ENCODE results near the gene GALE.
A peak's percentile ranks its signal among the peaks of the same experiment; 100 is the strongest.

Gene GALE

GRCh38 chr1:23799255-23799569 is 1.3 kb downstream of the GALE start:
- Histone ChIP-seq H3K27ac (replicated peaks) (peak overlapping the region; percentile 93), H3K4me3 (replicated peaks; ENCODE audit: insufficient read depth, low read length) (peak overlapping the region; percentile 77)
- no peak for TF ChIP-seq REST (IDR thresholded peaks at IDR 0.05; ENCODE audit: insufficient replicate concordance, low read depth)
- TF ChIP-seq, protein P1, sequence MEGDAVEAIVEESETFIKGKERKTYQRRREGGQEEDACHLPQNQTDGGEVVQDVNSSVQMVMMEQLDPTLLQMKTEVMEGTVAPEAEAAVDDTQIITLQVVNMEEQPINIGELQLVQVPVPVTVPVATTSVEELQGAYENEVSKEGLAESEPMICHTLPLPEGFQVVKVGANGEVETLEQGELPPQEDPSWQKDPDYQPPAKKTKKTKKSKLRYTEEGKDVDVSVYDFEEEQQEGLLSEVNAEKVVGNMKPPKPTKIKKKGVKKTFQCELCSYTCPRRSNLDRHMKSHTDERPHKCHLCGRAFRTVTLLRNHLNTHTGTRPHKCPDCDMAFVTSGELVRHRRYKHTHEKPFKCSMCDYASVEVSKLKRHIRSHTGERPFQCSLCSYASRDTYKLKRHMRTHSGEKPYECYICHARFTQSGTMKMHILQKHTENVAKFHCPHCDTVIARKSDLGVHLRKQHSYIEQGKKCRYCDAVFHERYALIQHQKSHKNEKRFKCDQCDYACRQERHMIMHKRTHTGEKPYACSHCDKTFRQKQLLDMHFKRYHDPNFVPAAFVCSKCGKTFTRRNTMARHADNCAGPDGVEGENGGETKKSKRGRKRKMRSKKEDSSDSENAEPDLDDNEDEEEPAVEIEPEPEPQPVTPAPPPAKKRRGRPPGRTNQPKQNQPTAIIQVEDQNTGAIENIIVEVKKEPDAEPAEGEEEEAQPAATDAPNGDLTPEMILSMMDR (IDR thresholded peaks at IDR 0.05; ENCODE audit: insufficient read depth, low read length) = no peak
- no peak for TF ChIP-seq POLR2AphosphoS5 (IDR thresholded peaks at IDR 0.05; ENCODE audit: low read depth)
- no peak for TF ChIP-seq GABPA (IDR thresholded peaks at IDR 0.05; ENCODE audit: low read depth)
- TF ChIP-seq SPI1 (IDR thresholded peaks at IDR 0.05; ENCODE audit: borderline replicate concordance, low read depth) = no peak

GRCh38 chr1:23798662-23799142 is 1.9 kb downstream of the GALE start:
- TF ChIP-seq REST (IDR thresholded peaks at IDR 0.05; ENCODE audit: insufficient replicate concordance, low read depth) (no peak), POLR2AphosphoS5 (IDR thresholded peaks at IDR 0.05; ENCODE audit: low read depth) (no peak), GABPA (IDR thresholded peaks at IDR 0.05; ENCODE audit: low read depth) (no peak), SPI1 (IDR thresholded peaks at IDR 0.05; ENCODE audit: borderline replicate concordance, low read depth) (no peak)
- TF ChIP-seq, protein P1 (IDR thresholded peaks at IDR 0.05; ENCODE audit: insufficient read depth, low read length) = peak; percentile 9
- no peak for DNase-seq (ENCODE audit: low read depth in 1 of 2, low spot score in 1 of 2)
- Histone ChIP-seq H3K4me3 (replicated peaks; ENCODE audit: insufficient read depth, low read length) (no peak overlapping the region), H3K27ac (replicated peaks) (peak overlapping the region; percentile 93), H3K27me3 (ENCODE audit: insufficient read depth, poor library complexity, severe bottlenecking) (no peaks in the 10 kb centered on the region)

More at GRCh38 chr1:23799255-23799569, 1.3 kb downstream of the GALE start:
- DNase-seq (ENCODE audit: low read depth in 1 of 2, low spot score in 1 of 2) = no peak
- no peaks in the 10 kb centered on the region for H3K27me3 ChIP-seq (ENCODE audit: insufficient read depth, poor library complexity, severe bottlenecking)

- DNase-seq (ENCODE audit: low read depth in 1 of 2, low spot score in 1 of 2) = no peak
- H3K4me3 ChIP-seq (replicated peaks; ENCODE audit: insufficient read depth, low read length) = no peak overlapping the region
- no peaks in the 10 kb centered on the region for H3K27me3 ChIP-seq (ENCODE audit: insufficient read depth, poor library complexity, severe bottlenecking)
- no peak for TF ChIP-seq POLR2AphosphoS5 (IDR thresholded peaks at IDR 0.05; ENCODE audit: low read depth)
- TF ChIP-seq REST (IDR thresholded peaks at IDR 0.05; ENCODE audit: insufficient replicate concordance, low read depth) = no peak
- TF ChIP-seq GABPA (IDR thresholded peaks at IDR 0.05; ENCODE audit: low read depth) = no peak
- TF ChIP-seq, protein P1 (IDR thresholded peaks at IDR 0.05; ENCODE audit: insufficient read depth, low read length) = no peak
- TF ChIP-seq SPI1 (IDR thresholded peaks at IDR 0.05; ENCODE audit: borderline replicate concordance, low read depth) = no peak
- H3K27ac ChIP-seq (replicated peaks) = no peak overlapping the region
These were observed 2.8 kb downstream of the GALE start for GRCh38 chr1:23797478-23798448.

Measured in HL-60 (cell line).